ENCODE results near the gene PRELID1. TPM values are rescaled to one million over a fixed set of nuclear protein-coding genes. Genes with fewer than 3 reads are reported as not detected.
A peak's percentile ranks its signal among the peaks of the same experiment; 100 is the strongest.

PRELID1 gene
- total and polyA plus RNA-seq, 12 donors = 32.3 to 166 (median 37.1) TPM

DNA sequence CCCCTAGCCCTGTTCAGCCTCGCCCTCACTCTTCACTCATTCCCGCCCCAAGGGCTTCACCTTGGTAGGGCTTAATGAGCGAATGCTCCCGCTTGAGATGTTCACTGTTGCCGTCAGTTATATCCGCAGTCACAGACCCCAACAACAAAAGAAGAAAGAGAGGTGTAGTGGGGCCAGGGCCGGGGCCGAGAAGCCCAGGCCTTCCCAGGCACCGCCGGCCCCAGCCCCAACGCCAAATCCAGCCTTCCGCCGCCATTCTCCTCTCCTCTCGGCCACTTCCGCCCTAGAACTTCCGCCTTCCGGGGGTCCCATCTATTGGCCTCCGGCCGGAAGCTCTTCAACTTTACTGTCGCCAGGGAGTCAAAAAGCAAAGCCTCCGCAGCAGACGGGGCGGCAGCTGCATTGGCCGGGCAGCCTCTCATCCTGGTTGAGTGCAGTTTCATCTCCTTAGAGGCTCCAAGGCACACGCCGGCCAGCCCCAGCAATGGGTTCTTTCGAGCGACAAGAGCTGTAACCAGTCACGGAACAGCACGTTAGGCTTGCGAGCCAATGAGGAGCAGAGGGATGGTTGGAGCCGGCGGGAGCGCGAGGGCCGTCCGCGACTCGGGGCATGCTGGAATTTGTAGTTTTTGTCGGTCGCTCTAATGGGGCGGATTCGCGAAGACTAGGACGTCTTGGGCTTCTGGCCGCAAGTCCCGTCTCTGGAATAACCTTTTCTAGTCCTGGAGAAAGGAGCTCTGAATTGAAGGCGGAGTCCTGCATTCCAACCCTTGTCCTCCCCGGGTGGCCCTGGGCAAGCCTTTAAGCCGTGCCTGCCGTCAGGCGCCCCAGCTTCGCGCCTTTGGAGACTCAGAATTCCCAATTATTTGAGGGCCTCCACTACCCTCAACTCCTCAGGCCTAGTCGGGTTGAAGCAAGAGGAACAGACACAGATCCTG, 48.1 kb downstream of the PRELID1 start, which contains the start of gene LMAN2:
TSS of gene LMAN2 (minus strand) at position 277 of the 938 bp plus-strand sequence. CDS start at position 256, 21 bp downstream.
- peaks cover 0 to 5% (median 0%) of the 10 kb centered on the region in 11 donors for H3K9me3 ChIP-seq
- peaks cover 0 to 35% (median 5%) of the 10 kb centered on the region in 9 donors for H3K36me3 ChIP-seq
- intact Hi-C loops (cut with DNase I) = loop anchor here in 2 of 10 donors (5.0 kb wide), 2 partner anchors 34 to 219 kb away; partner anchors contain the start of gene NSD1 (in 1 of the 2)
- DNase-seq (peak; percentile 89 to 97), ATAC-seq (peak; percentile 96 to 99 (median 99))
- H3K27ac ChIP-seq = peak within 1 kb of the TSS; percentile 74 to 98 (median 92)
- H3K4me1 ChIP-seq = peaks cover 7 to 76% (median 32%) of the 10 kb centered on the region in 9 donors
- H3K27me3 ChIP-seq = no peaks in the 10 kb centered on the region
- H3K4me3 ChIP-seq = peak within 1 kb of the TSS; percentile 53 to 100 (median 85)
- TF ChIP-seq, protein P1, sequence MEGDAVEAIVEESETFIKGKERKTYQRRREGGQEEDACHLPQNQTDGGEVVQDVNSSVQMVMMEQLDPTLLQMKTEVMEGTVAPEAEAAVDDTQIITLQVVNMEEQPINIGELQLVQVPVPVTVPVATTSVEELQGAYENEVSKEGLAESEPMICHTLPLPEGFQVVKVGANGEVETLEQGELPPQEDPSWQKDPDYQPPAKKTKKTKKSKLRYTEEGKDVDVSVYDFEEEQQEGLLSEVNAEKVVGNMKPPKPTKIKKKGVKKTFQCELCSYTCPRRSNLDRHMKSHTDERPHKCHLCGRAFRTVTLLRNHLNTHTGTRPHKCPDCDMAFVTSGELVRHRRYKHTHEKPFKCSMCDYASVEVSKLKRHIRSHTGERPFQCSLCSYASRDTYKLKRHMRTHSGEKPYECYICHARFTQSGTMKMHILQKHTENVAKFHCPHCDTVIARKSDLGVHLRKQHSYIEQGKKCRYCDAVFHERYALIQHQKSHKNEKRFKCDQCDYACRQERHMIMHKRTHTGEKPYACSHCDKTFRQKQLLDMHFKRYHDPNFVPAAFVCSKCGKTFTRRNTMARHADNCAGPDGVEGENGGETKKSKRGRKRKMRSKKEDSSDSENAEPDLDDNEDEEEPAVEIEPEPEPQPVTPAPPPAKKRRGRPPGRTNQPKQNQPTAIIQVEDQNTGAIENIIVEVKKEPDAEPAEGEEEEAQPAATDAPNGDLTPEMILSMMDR (IDR thresholded peaks at IDR 0.05) = no peak
- WGBS, 2 donors = 7% methylated on average over 55 of the region's 55 CpGs

DNA sequence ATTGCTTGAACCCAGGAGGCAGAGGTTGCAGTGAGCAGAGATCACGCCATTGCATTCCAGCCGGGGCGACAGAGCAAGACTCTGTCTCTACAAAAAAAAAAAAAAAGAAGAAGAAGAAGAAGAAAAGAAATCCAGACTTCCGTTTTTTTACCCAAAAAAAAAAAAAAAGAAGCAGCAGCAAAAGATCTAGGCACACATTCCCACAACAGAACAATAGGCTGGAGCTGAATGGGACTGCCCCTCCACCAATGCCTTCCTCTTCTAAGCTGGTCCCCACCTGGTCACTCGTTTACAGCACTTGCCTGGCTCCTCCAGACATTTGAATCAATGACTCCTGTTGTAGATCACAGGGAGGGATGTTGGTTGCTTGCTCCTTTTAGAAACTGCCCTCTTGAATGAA, 49.5 kb downstream of the PRELID1 start:
- H3K4me1 ChIP-seq = peaks cover 7 to 76% (median 29%) of the 10 kb centered on the region in 9 donors
- WGBS, 2 donors = 80 to 82% methylated on average over 5 of the region's 5 CpGs
- no peak overlapping the region for H3K4me3 ChIP-seq
- H3K9me3 ChIP-seq = peaks cover 0 to 5% (median 0%) of the 10 kb centered on the region in 11 donors
- ATAC-seq = no peak
- H3K27me3 ChIP-seq = no peaks in the 10 kb centered on the region
- TF ChIP-seq, protein P1 (IDR thresholded peaks at IDR 0.05) = no peak
- DNase-seq = no peak
- peaks cover 0 to 21% (median 5%) of the 10 kb centered on the region in 9 donors for H3K36me3 ChIP-seq
- intact Hi-C loops (cut with DNase I) = loop anchor here in 2 of 10 donors (5.0 kb wide), 2 partner anchors 36 to 221 kb away; partner anchors contain the start of gene NSD1 (in 1 of the 2)
- H3K27ac ChIP-seq = no peak overlapping the region

DNA sequence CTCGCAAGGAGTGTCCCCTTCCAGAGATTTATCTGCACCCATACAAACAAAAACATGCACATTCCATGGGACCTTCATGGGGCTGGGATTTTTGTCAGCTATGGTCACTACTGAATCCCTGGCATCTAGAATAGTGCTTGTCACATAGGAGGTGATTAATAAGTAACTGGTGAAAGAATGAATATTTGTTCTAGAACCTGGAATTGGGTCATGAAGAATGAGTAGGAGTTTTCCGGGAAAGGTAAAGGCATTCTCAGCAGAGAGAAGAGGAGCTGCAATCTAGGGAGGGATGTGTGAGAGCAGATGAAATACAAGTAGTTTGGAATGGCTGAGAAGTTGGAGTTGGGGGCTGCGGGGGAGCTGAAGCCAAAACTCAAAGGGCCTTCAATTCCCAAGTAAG, 50.7 kb downstream of the PRELID1 start:
- 90 to 94% methylated on average over 3 of the region's 3 CpGs for WGBS, 2 donors
- Histone ChIP-seq H3K4me3 (no peak overlapping the region), H3K27me3 (no peaks in the 10 kb centered on the region), H3K27ac (no peak overlapping the region), H3K9me3 (peaks cover 0 to 5% (median 0%) of the 10 kb centered on the region in 11 donors), H3K4me1 (peaks cover 7 to 76% (median 33%) of the 10 kb centered on the region in 9 donors), H3K36me3 (peaks cover 0 to 10% (median 5%) of the 10 kb centered on the region in 9 donors)
- intact Hi-C loops (cut with DNase I) = loop anchor here in 2 of 10 donors (5.0 kb wide), 2 partner anchors 37 to 222 kb away; partner anchors contain the start of gene NSD1 (in 1 of the 2)
- TF ChIP-seq, protein P1 (IDR thresholded peaks at IDR 0.05) = no peak
- ATAC-seq (no peak), DNase-seq (no peak)

DNA sequence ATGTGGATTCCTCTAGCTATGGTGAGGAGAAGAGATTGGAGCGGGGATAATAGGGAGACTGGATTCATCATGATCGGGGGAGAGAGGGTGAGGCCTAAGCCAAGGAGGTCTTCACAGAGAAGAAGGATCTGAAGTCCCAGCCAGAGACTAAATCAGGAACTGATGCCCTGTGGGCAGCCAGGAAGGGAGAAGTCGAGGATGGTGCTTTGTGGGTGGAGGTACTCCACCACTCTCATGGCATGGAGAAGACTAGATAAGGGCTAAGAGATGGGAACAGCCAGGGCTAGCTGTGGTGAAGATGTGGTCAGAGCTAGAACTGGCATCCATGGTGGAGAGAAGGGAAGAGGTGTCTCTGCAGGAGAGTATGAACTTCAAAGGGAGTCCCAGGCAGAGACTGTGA, 51.1 kb downstream of the PRELID1 start:
- Histone ChIP-seq H3K36me3 (peaks cover 0 to 5% (median 3%) of the 10 kb centered on the region in 9 donors), H3K27ac (no peak overlapping the region), H3K9me3 (peaks cover 0 to 5% (median 0%) of the 10 kb centered on the region in 11 donors), H3K4me3 (no peak overlapping the region), H3K4me1 (peaks cover 7 to 76% (median 31%) of the 10 kb centered on the region in 9 donors), H3K27me3 (no peaks in the 10 kb centered on the region)
- DNase-seq (no peak), ATAC-seq (no peak)
- TF ChIP-seq, protein P1 (IDR thresholded peaks at IDR 0.05) = no peak
- WGBS, 2 donors = 65 to 66% methylated on average over 3 of the region's 3 CpGs
- intact Hi-C loops (cut with DNase I) = loop anchor here in 2 of 10 donors (5.0 kb wide), 2 partner anchors 37 to 222 kb away; partner anchors contain the start of gene NSD1 (in 1 of the 2)
